Testis (tissue), 2 donors: Measurements from ENCODE around the gene RBPMS2.

Experiments used
- CTCF ChIP-seq, 3 experiments: fragments of 450-650 bp in 2 of 3; fragments of 200-600 bp in 1 of 3; sonication (generic) in 1 of 3; IDR thresholded peaks; one replicate each; pipeline ENCODE4 v1.5.1; 2016 to 2019; ENCODE audit warnings: antibody characterized with exemption in 3 of 3, mild to moderate bottlenecking in 2 of 3, moderate library complexity in 1 of 3
- POLR2A ChIP-seq: fragments of 450-650 bp; IDR thresholded peaks from one replicate; pipeline ENCODE4 v1.6.1; 2017; ENCODE audit warnings: antibody characterized with exemption, mild to moderate bottlenecking, moderate library complexity

GRCh38 chr15:64813075-64813474, 37.7 kb upstream of the RBPMS2 start:
- TF ChIP-seq CTCF (IDR thresholded peaks at IDR 0.05): no peak
- no peak for TF ChIP-seq POLR2A
